ENCODE measurements around the gene IFITM5. TPM values are rescaled to one million over a fixed set of nuclear protein-coding genes. Genes with fewer than 3 reads are reported as not detected.

The IFITM5 gene
- total and polyA plus RNA-seq, 9 of the 15 experiments (the other 6 are each of a cell fraction or from before 2014, with no cell fraction given) = 0.19 TPM; not detected in 8

- no peak for TF ChIP-seq MCM3 (IDR thresholded peaks at IDR 0.05)
- TF ChIP-seq ZNF583 (CRISPR knock-in tag; IDR thresholded peaks at IDR 0.05) = no peak
- TF ChIP-seq PRDM10 (IDR thresholded peaks at IDR 0.05; ENCODE audit: partially characterized antibody) = no peak
- no peak for TF ChIP-seq ZNF785 (CRISPR knock-in tag; IDR thresholded peaks at IDR 0.05)
- no peak for TF ChIP-seq BRD9 (IDR thresholded peaks at IDR 0.05; ENCODE audit: low read depth, partially characterized antibody)
- TF ChIP-seq ZNF766 (CRISPR knock-in tag; conservative IDR thresholded peaks at IDR 0.05) = peak; percentile 26; the same call in 1 of the 2 replicates
- no peak for TF ChIP-seq ZNF41 (CRISPR knock-in tag; conservative IDR thresholded peaks at IDR 0.05)
- no peak for TF ChIP-seq ELF2 (CRISPR knock-in tag; IDR thresholded peaks at IDR 0.05)
- no peak for TF ChIP-seq NR0B1 (IDR thresholded peaks at IDR 0.05; ENCODE audit: partially characterized antibody)
- 0 out of 2 replicates have a peak, but pooled peaks have one; percentile 3 for TF ChIP-seq SP1 (CRISPR knock-in tag; IDR thresholded peaks at IDR 0.05)
- 0 out of 2 replicates have a peak, but pooled peaks have one; percentile 23 for TF ChIP-seq ZNF511 (CRISPR knock-in tag; IDR thresholded peaks at IDR 0.05)
- peak; percentile 77 for TF ChIP-seq ZFX (CRISPR knock-in tag; IDR thresholded peaks at IDR 0.05)
- peak; percentile 46; the same call in 1 of the 2 replicates for TF ChIP-seq CXXC5 (CRISPR knock-in tag; IDR thresholded peaks at IDR 0.05)
- TF ChIP-seq ZFP36 (IDR thresholded peaks at IDR 0.05; ENCODE audit: low read depth, low read length, partially characterized antibody) = peak; percentile 2
- peak; percentile 31; the same call in 1 of the 2 replicates for TF ChIP-seq USF1 (CRISPR knock-in tag; IDR thresholded peaks at IDR 0.05)
Measured at GRCh38 chr11:313304-313786, 14.0 kb upstream of the IFITM5 start (continued).

Data from K562 (cell line).